Uterus (tissue), 2 donors: ENCODE measurements around the gene PLXDC2.

Source experiments
- CTCF ChIP-seq, 4 experiments: fragments of 200-600 bp in 2 of 4; fragments of 450-650 bp in 2 of 4; sonication (generic) in 2 of 4; IDR thresholded peaks; one replicate each; pipeline ENCODE4 v1.5.1; 2016 to 2019; ENCODE audit warnings: antibody characterized with exemption in 4 of 4, mild to moderate bottlenecking in 2 of 4, moderate library complexity in 1 of 4
- POLR2A ChIP-seq, 2 donors: fragments of 450-650 bp; IDR thresholded peaks; one replicate each; pipeline ENCODE4 v1.6.1; 2016; ENCODE audit warnings: antibody characterized with exemption in 2 of 2, mild to moderate bottlenecking in 1 of 2, moderate library complexity in 1 of 2

- TF ChIP-seq CTCF (IDR thresholded peaks at IDR 0.05) (no peak), POLR2A (IDR thresholded peaks at IDR 0.05) (no peak)
Observed at GRCh38 chr10:20202337-20202736, 386.1 kb downstream of the PLXDC2 start.
